ENCODE measurements around the gene FAM131C.

DNA sequence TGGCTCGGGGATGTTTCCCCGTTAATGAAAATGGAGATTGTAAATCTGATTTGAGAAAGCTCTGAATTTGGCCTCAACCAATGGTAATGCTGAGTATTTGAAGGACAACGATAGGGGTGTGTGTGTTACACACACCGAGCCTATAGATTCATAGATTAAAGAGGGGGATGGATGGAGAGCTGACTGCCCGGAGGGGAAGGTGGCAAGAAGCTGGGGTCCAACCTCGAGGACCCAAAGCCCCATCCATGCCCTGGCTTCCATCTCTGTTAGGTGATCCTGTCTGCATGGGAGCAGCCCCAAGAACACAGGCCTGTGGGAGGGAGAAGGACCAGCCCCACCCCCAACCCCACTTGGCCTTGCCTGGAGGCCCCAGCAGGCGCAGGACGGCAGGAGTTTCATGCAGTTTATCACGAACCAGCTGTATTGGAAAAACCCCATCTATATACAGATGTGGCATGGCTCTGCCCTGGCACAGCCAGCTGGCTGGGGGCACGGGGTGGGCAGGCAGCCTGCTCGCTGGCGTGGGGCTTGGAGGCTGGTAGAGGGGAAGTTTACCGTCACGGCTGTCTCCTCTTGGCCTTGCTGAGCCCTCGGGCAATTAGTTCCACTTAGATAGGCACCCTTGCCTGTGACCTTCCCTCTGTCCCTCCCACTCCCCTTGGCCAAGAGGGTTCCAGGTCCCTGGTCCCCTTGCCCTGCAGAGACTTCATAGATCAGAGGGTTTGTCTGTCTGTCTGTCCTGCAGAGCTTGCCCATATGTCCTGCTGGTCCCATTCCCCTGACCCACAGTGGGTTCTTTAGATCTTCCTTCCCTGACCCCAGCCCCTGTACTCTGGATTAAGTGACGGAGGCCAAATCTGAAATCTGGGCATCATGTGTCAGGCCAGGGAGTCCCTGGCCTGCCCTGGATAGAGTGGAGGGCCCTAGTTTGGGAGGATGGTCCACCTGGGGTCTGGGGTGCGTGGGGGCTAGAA, 58.7 kb downstream of the FAM131C start:
- TF ChIP-seq, protein P1, sequence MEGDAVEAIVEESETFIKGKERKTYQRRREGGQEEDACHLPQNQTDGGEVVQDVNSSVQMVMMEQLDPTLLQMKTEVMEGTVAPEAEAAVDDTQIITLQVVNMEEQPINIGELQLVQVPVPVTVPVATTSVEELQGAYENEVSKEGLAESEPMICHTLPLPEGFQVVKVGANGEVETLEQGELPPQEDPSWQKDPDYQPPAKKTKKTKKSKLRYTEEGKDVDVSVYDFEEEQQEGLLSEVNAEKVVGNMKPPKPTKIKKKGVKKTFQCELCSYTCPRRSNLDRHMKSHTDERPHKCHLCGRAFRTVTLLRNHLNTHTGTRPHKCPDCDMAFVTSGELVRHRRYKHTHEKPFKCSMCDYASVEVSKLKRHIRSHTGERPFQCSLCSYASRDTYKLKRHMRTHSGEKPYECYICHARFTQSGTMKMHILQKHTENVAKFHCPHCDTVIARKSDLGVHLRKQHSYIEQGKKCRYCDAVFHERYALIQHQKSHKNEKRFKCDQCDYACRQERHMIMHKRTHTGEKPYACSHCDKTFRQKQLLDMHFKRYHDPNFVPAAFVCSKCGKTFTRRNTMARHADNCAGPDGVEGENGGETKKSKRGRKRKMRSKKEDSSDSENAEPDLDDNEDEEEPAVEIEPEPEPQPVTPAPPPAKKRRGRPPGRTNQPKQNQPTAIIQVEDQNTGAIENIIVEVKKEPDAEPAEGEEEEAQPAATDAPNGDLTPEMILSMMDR (IDR thresholded peaks at IDR 0.05) = no peak
- TF ChIP-seq POLR2AphosphoS5 (IDR thresholded peaks at IDR 0.05; ENCODE audit: low read depth, low read length) = no peak
- TF ChIP-seq, protein P2, sequence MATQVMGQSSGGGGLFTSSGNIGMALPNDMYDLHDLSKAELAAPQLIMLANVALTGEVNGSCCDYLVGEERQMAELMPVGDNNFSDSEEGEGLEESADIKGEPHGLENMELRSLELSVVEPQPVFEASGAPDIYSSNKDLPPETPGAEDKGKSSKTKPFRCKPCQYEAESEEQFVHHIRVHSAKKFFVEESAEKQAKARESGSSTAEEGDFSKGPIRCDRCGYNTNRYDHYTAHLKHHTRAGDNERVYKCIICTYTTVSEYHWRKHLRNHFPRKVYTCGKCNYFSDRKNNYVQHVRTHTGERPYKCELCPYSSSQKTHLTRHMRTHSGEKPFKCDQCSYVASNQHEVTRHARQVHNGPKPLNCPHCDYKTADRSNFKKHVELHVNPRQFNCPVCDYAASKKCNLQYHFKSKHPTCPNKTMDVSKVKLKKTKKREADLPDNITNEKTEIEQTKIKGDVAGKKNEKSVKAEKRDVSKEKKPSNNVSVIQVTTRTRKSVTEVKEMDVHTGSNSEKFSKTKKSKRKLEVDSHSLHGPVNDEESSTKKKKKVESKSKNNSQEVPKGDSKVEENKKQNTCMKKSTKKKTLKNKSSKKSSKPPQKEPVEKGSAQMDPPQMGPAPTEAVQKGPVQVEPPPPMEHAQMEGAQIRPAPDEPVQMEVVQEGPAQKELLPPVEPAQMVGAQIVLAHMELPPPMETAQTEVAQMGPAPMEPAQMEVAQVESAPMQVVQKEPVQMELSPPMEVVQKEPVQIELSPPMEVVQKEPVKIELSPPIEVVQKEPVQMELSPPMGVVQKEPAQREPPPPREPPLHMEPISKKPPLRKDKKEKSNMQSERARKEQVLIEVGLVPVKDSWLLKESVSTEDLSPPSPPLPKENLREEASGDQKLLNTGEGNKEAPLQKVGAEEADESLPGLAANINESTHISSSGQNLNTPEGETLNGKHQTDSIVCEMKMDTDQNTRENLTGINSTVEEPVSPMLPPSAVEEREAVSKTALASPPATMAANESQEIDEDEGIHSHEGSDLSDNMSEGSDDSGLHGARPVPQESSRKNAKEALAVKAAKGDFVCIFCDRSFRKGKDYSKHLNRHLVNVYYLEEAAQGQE (IDR thresholded peaks at IDR 0.05; ENCODE audit: insufficient read depth in 1 of 2, low read depth in 2 of 2, low read length in 1 of 2) = no peak
- TF ChIP-seq SIN3A (IDR thresholded peaks at IDR 0.05; ENCODE audit: borderline replicate concordance, insufficient read depth, low read depth, low read length) = no peak

All from Panc1 (cell line).